A549 treated with CpdA at 1 μM for 4 hours (cell line): Measurements from ENCODE around the gene C15orf62. TPM values are rescaled to one million over a fixed set of nuclear protein-coding genes. Genes with fewer than 3 reads are reported as not detected.

Experiments
- total RNA-seq: library from RNA; stranded (reverse); fragments of 200-300 nt; extraction: Qiagen RNA extraction; gene quantifications from 5 replicates; pipeline ENCODE4 v1.2.3, GENCODE V29; 2022; ENCODE audit warnings: low read depth

The C15orf62 gene
- total RNA-seq: 0.07 to 0.17 TPM (median 0.13 TPM) in 4 of 5 replicates, not detected in the other

GRCh38 chr15:40769274-40770146 lies at the start of gene C15orf62:
Gene C15orf62 (plus strand): TSS chr15:40769980. CDS start chr15:40770496, 516 bp downstream.

GRCh38 chr15:40754883-40755811 lies 14.6 kb upstream of the C15orf62 start, which contains the start of gene RMDN3:
Gene RMDN3 (minus strand): TSS chr15:40755254. CDS start chr15:40754783, 471 bp downstream.

GRCh38 chr15:40763801-40764628 lies 5.8 kb upstream of the C15orf62 start, which contains the start of gene GCHFR:
Gene GCHFR (plus strand): TSS chr15:40764068. CDS start chr15:40764181, 113 bp downstream.

GRCh38 chr15:40807028-40807887 lies 37.5 kb downstream of the C15orf62 start, which contains the start of the genes DNAJC17 and ZFYVE19:
Gene DNAJC17 (minus strand): TSS chr15:40807473. CDS start chr15:40807446, 27 bp downstream.
Gene ZFYVE19 (plus strand): TSS chr15:40807089. CDS start chr15:40807590, 501 bp downstream.

Other genes starting within 250 kb of the C15orf62 start
- 16.4 to 30.1 TPM (median 17.1 TPM) in 5 replicates for gene CCDC32, start 204.9 kb upstream of the C15orf62 start, total RNA-seq
- 14.3 to 16.8 TPM (median 15.6 TPM) in 5 replicates for gene RPUSD2, start 200.7 kb upstream of the C15orf62 start, total RNA-seq
- gene KNL1, start 175.7 kb upstream of the C15orf62 start, total RNA-seq: 5.0 to 10.1 TPM (median 7.3 TPM) in 5 replicates
- gene RAD51, start 74.8 kb upstream of the C15orf62 start, total RNA-seq: 18.5 to 23.7 TPM (median 18.7 TPM) in 5 replicates
- 21.1 to 24.4 TPM (median 22.7 TPM) in 5 replicates for gene RMDN3, start 14.7 kb upstream of the C15orf62 start, total RNA-seq
- gene GCHFR, start 5.9 kb upstream of the C15orf62 start, total RNA-seq: 5.6 to 8.3 TPM (median 6.7 TPM) in 5 replicates
- gene ZFYVE19, start 37.1 kb downstream of the C15orf62 start, total RNA-seq: 16.1 to 19.6 TPM (median 17.7 TPM) in 5 replicates
- gene DNAJC17, start 37.5 kb downstream of the C15orf62 start, total RNA-seq: 20.7 to 30.0 TPM (median 23.8 TPM) in 5 replicates
- 0.20 to 0.32 TPM in 2 of 5 replicates, not detected in the others for gene PPP1R14D, start 58.7 kb downstream of the C15orf62 start, total RNA-seq
- gene SPINT1, start 74.1 kb downstream of the C15orf62 start, total RNA-seq: 0.82 to 1.1 TPM (median 0.92 TPM) in 5 replicates
- gene RHOV, start 104.3 kb downstream of the C15orf62 start, total RNA-seq: 4.1 to 7.3 TPM (median 5.8 TPM) in 5 replicates
- 19.8 to 22.9 TPM (median 21.8 TPM) in 5 replicates for gene VPS18, start 124.5 kb downstream of the C15orf62 start, total RNA-seq
- gene DLL4, start 159.4 kb downstream of the C15orf62 start, total RNA-seq: 0.62 to 0.68 TPM (median 0.65 TPM) in 5 replicates
- gene CHAC1, start 183.5 kb downstream of the C15orf62 start, total RNA-seq: 2.6 to 7.1 TPM (median 4.8 TPM) in 5 replicates